HepG2 (cell line): Measurements from ENCODE around the gene ZFTA. TPM values are rescaled to one million over a fixed set of nuclear protein-coding genes. Genes with fewer than 3 reads are reported as not detected.

ENCODE experiments used
- ATAC-seq: fragments of 200-7000 bp; cut with Tn5 transposase; 3 replicates; pipeline ENCODE4 v1.9.1; 2020; ENCODE audit warnings: mild to moderate bottlenecking, moderate library complexity
- BruUV-seq: library from RNA; stranded (reverse); fragments of 400-500 nt; replicated peaks from 2 replicates; lab custom pipeline; 2021; lab: Mats Ljungman, UMichigan
- CTCF ChIA-PET: fragments of 300-600 bp; formaldehyde crosslinking; extraction: SDS; loops from one replicate; lab custom pipeline; 2021; ENCODE audit warnings: low total read pairs, inconsistent platforms, low intra/inter-chr PET ratio; lab: Yijun Ruan, JAX
- POLR2A ChIA-PET: fragments of 350-600 bp; sonication (Branson Sonifier 250); formaldehyde crosslinking; loops from one replicate; lab custom pipeline; 2020; ENCODE audit warnings: antibody characterized with exemption, inconsistent platforms; lab: Yijun Ruan, JAX
- DNase-seq: peaks from one replicate; pipeline ENCODE4 v3.0.0-alpha.2; 2015; ENCODE audit warnings: low spot score
- FAIRE-seq: peaks from 3 replicates; lab custom pipeline; 2011; peaks lifted over from hg19 to GRCh38; lab: Jason Lieb, UNC
- H2AFZ ChIP-seq: one replicate; pipeline ENCODE4 v1.6.1; 2011; ENCODE audit warnings: low read length, inconsistent platforms
- H3K27ac ChIP-seq: fragments of 300-600 bp; 3 replicates; pipeline ENCODE4 v1.8.0; 2011; ENCODE audit warnings: mixed run types, mild to moderate bottlenecking, mixed read lengths, low read length, inconsistent platforms; ENCODE audit not compliant: insufficient read depth; ENCODE audit errors: extremely low read length
- H3K27me3 ChIP-seq, 2 experiments: fragments of 200-600 bp in 1 of 2; 2 replicates in 1 of 2; 3 replicates in 1 of 2; pipeline versions ENCODE4 v1.6.0 to v1.8.0; 2011; ENCODE audit warnings: low read length in 2 of 2, mild to moderate bottlenecking in 2 of 2, moderate library complexity in 2 of 2, inconsistent platforms in 1 of 2; ENCODE audit not compliant: insufficient read depth in 2 of 2, control insufficient read depth in 1 of 2
- H3K36me3 ChIP-seq, 2 experiments: fragments of 200-600 bp in 1 of 2; replicated peaks in 1 of 2; 2 replicates in 1 of 2; 3 replicates in 1 of 2; pipeline versions ENCODE4 v1.5.1 to v1.8.0; 2011; ENCODE audit warnings: low read length in 2 of 2, inconsistent platforms in 1 of 2; ENCODE audit not compliant: insufficient read depth in 2 of 2, control insufficient read depth in 1 of 2
- H3K4me1 ChIP-seq: 2 replicates; pipeline ENCODE4 v1.5.1; 2012; ENCODE audit warnings: low read length, inconsistent platforms; ENCODE audit not compliant: insufficient read depth
- H3K4me2 ChIP-seq: 2 replicates; pipeline ENCODE4 v1.6.0; 2011; ENCODE audit warnings: low read depth, low read length, inconsistent platforms
- H3K4me3 ChIP-seq, 3 experiments: fragments of 200-600 bp in 1 of 3; sonication (generic), shearing (Covaris generic) in 1 of 3; replicated peaks in 1 of 3; 2 replicates each; pipeline ENCODE4 v1.5.1; 2011 to 2016; ENCODE audit warnings: low read length in 3 of 3, inconsistent platforms in 2 of 3, low read depth in 2 of 3, mild to moderate bottlenecking in 2 of 3, control low read depth in 1 of 3, mixed read lengths in 1 of 3; ENCODE audit not compliant: insufficient read depth in 1 of 3
- H3K79me2 ChIP-seq: one replicate; pipeline ENCODE4 v1.6.1; 2011; ENCODE audit warnings: low read length, inconsistent platforms; ENCODE audit not compliant: insufficient read depth
- H3K9ac ChIP-seq: 2 replicates; pipeline ENCODE4 v1.6.0; 2011; ENCODE audit warnings: mild to moderate bottlenecking, low read depth, low read length, inconsistent platforms; ENCODE audit not compliant: insufficient read depth
- H3K9me3 ChIP-seq: 2 replicates; pipeline ENCODE4 v1.5.1; 2012; ENCODE audit warnings: mild to moderate bottlenecking, low read length
- H4K20me1 ChIP-seq: 2 replicates; pipeline ENCODE4 v1.6.0; 2011; ENCODE audit warnings: inconsistent platforms, mild to moderate bottlenecking, low read length, moderate library complexity; ENCODE audit not compliant: insufficient read depth
- AGO2 ChIP-seq: fragments of 200-400 bp; formaldehyde crosslinking; optimal IDR thresholded peaks from 2 replicates; pipeline ENCODE3; 2017; ENCODE audit warnings: mild to moderate bottlenecking, low read depth, low read length, moderate library complexity
- ARHGAP35 ChIP-seq: sonication (generic); formaldehyde crosslinking; IDR thresholded peaks from 2 replicates; pipeline ENCODE4 v1.9.0; 2022; ENCODE audit warnings: mild to moderate bottlenecking, inconsistent platforms, moderate library complexity, missing genetic modification reagents, borderline replicate concordance
- RBFOX2 ChIP-seq: fragments of 200-400 bp; formaldehyde crosslinking; IDR thresholded peaks from 2 replicates; pipeline ENCODE4 v1.6.1; 2017; ENCODE audit warnings: low read depth, mild to moderate bottlenecking, low read length
- SMARCC2 ChIP-seq: fragments of 450-650 bp; IDR thresholded peaks from 2 replicates; pipeline ENCODE4 v1.6.1; 2017; ENCODE audit warnings: antibody characterized with exemption, mild to moderate bottlenecking
- ZNF121 ChIP-seq: sonication (generic); formaldehyde crosslinking; IDR thresholded peaks from 2 replicates; pipeline ENCODE4 v1.5.0; 2020; ENCODE audit warnings: mild to moderate bottlenecking, missing genetic modification reagents
- ZNF777 ChIP-seq: sonication (generic); formaldehyde crosslinking; IDR thresholded peaks from 2 replicates; pipeline ENCODE4 v1.4.0; 2020; ENCODE audit warnings: missing genetic modification reagents
- WGBS: methylation state at CpG from one replicate; pipeline ENCODE4 v1.1.6; 2017; ENCODE audit warnings: low lambda C conversion rate; 5-methylcytosine and 5-hydroxymethylcytosine counted together
- in situ Hi-C: cut with HindIII; loops from 2 replicates; pipeline ENCODE4 v1.10.0; 2017; ENCODE audit warnings: low pct_unique_long_range_greater_than_20kb; ENCODE audit not compliant: extremely low pct_ligation_motif_present
- intact Hi-C: fragments of 100-400 bp; cut with micrococcal nuclease; formaldehyde crosslinking; loops from one replicate; pipeline ENCODE4 v1.10.0; 2022; ENCODE audit not compliant: unreplicated experiment
- polyA plus RNA-seq, 8 experiments: library from polyadenylated mRNA; depleted of rRNA in 3 of 8; stranded (reverse) in 7 of 8; unstranded in 1 of 8; fragments of >200 nt; fragmentation: Illumina TruSeq in 4 of 8; extraction: Trizol in 4 of 8; gene quantifications; 2 replicates each; pipeline versions ENCODE4 v1.2.1 to v1.2.3, GENCODE V29; 2011 to 2016; ENCODE audit warnings: low read depth in 4 of 8, missing spikeins in 1 of 8, mixed read lengths in 1 of 8; ENCODE audit not compliant: insufficient read depth in 1 of 8
- total RNA-seq, 5 experiments: library from RNA; depleted of rRNA; stranded (reverse); fragments of >200 nt; fragmentation: Illumina TruSeq; extraction: Trizol; gene quantifications; 2 replicates each; pipeline ENCODE4 v1.2.3, GENCODE V29; 2016; ENCODE audit warnings: low read depth in 1 of 5

ZFTA gene
- total and polyA plus RNA-seq, 2 of the 13 experiments (the other 11 are each of a cell fraction or from before 2014, with no cell fraction given), result 3.9 to 10.4 TPM

DNA sequence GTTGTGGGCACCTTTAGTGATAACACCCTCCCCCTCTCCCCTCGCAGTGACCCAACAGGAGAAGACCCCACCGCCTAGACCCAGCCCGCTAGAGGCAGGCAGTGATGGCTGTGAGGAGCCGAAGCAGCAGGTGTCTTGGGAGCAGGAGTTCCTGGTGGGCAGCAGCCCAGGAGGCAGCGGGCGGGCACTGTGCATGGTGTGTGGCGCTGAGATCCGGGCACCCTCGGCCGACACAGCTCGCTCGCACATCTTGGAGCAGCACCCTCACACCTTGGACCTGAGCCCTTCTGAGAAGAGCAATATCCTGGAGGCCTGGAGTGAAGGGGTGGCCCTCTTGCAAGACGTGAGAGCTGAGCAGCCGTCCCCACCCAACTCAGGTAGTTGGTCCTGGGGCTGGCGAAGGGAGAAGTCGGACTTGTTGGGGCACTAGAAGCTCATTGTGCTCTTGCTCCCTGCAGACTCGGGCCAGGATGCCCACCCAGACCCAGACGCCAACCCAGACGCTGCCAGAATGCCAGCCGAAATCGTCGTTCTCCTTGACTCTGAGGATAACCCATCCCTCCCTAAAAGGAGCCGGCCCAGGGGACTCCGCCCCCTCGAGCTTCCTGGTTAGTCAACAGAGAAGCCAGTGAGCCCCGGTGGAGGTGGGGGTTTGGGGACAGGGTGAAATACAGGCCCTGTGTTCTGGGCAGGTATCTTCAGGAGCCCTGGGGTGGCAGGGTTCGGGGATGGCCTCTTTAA is 49.4 kb upstream of the ZFTA start:
- Histone ChIP-seq H3K27me3 (no peaks in the 10 kb centered on the region), H3K9me3 (no peaks in the 10 kb centered on the region), H3K4me2 (no peak overlapping the region), H4K20me1 (peaks cover 12% of the 10 kb centered on the region), H3K4me1 (peaks cover 27% of the 10 kb centered on the region), H3K27ac (no peak overlapping the region), H3K79me2 (peaks cover 33% of the 10 kb centered on the region), H3K36me3 (peaks cover 32 to 60% of the 10 kb centered on the region in 2 experiments; a peak in 4 of 5 replicates), H3K4me3 (no peak overlapping the region), H2AFZ (no peak overlapping the region), H3K9ac (no peak overlapping the region)
- CTCF ChIA-PET, result no interaction called here
- POLR2A ChIA-PET, result no interaction called here
- TF ChIP-seq AGO2, result peak; percentile 58
- peak; percentile 54 for TF ChIP-seq RBFOX2
- no peak for TF ChIP-seq SMARCC2
- no peak for TF ChIP-seq ARHGAP35 (CRISPR knock-in tag)
- 93% methylated on average over 18 of the region's 27 CpGs for WGBS
- DNase-seq (no peak), FAIRE-seq (no peak), ATAC-seq (no peak)
- BruUV-seq, result no TSS peak
- intact Hi-C loops, result no loop called here
- in situ Hi-C loops, result no loop called here

DNA sequence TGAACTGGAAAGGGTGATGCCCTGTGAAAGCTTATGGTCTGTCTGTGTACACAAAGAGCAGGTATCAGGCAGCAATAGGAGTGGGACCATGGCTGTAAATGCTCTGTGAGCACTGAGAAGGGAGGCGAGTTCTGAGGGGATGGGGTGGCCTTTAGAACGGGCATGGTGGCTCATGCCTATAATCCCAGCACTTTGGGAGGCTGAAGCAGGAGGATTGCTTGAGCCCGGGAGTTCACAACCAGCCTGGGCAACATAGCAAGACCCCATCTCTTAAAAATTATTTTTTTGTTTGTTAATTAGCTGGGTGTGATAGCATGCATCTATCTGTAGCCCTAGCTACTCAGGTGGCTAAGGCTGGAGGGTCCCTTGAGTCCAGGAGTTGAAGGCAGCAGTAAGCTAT is 48.2 kb upstream of the ZFTA start:
- H3K4me3 ChIP-seq, result no peak overlapping the region
- FAIRE-seq (no peak), DNase-seq (no peak), ATAC-seq (no peak)
- no peak overlapping the region for H3K9ac ChIP-seq
- no peaks in the 10 kb centered on the region for H3K9me3 ChIP-seq
- peaks cover 33% of the 10 kb centered on the region for H3K79me2 ChIP-seq
- peaks cover 34% of the 10 kb centered on the region for H3K4me1 ChIP-seq
- in situ Hi-C loops, result no loop called here
- no peak overlapping the region for H3K4me2 ChIP-seq
- TF ChIP-seq ZNF777 (CRISPR knock-in tag) (no peak), ZNF121 (CRISPR knock-in tag) (0 out of 2 replicates have a peak, but pooled peaks have one; percentile 47)
- TF ChIP-seq, all 625 proteins: peak for 1
- no peak overlapping the region for H3K27ac ChIP-seq
- CTCF ChIA-PET, result no interaction called here
- H4K20me1 ChIP-seq, result peaks cover 12% of the 10 kb centered on the region
- H2AFZ ChIP-seq, result no peak overlapping the region
- intact Hi-C loops, result no loop called here
- WGBS, result 71% methylated on average over 3 of the region's 3 CpGs
- BruUV-seq, result no TSS peak
- POLR2A ChIA-PET, result no interaction called here
- H3K27me3 ChIP-seq, result no peaks in the 10 kb centered on the region
- H3K36me3 ChIP-seq, result peaks cover 22 to 49% of the 10 kb centered on the region in 2 experiments; a peak in 4 of 5 replicates
